H1 (cell line): ENCODE results near the gene ELOVL5. TPM values are rescaled to one million over a fixed set of nuclear protein-coding genes. Genes with fewer than 3 reads are reported as not detected.

Source experiments
- CTCF ChIA-PET: fragments of 300-600 bp; sonication (Branson Sonifier 250); formaldehyde crosslinking; loops from one replicate; lab custom pipeline; 2021; ENCODE audit not compliant: partially characterized antibody; lab: Charles Lee
- POLR2A ChIA-PET: fragments of 300-600 bp; sonication (Branson Sonifier 250); formaldehyde crosslinking; loops from one replicate; lab custom pipeline; 2021; ENCODE audit warnings: inconsistent platforms; ENCODE audit not compliant: partially characterized antibody; lab: Charles Lee
- DNase-seq, 2 experiments: peaks; one replicate each; pipeline versions ENCODE4 v3.0.0 to v3.0.0-alpha.2; 2010 to 2022; ENCODE audit warnings: low spot score in 2 of 2, low read depth in 1 of 2, mixed read lengths in 1 of 2
- FAIRE-seq: peaks from 2 replicates; lab custom pipeline; 2011; peaks lifted over from hg19 to GRCh38; lab: Jason Lieb, UNC
- H2AFZ ChIP-seq: 2 replicates; pipeline ENCODE4 v1.8.1; 2012; ENCODE audit warnings: low read length, inconsistent platforms
- H2AK5ac ChIP-seq: 2 replicates; pipeline ENCODE4 v1.6.1; 2013; ENCODE audit warnings: low read depth, low read length
- H2BK120ac ChIP-seq: replicated peaks from 2 replicates; pipeline ENCODE3; 2013; ENCODE audit warnings: low read depth, low read length, inconsistent platforms
- H2BK12ac ChIP-seq: 2 replicates; pipeline ENCODE4 v1.6.1; 2013; ENCODE audit warnings: low read depth, low read length
- H2BK15ac ChIP-seq: 2 replicates; pipeline ENCODE4 v1.6.1; 2013; ENCODE audit warnings: low read length
- H2BK20ac ChIP-seq: 2 replicates; pipeline ENCODE4 v1.6.1; 2013; ENCODE audit warnings: low read length
- H2BK5ac ChIP-seq: 2 replicates; pipeline ENCODE4 v1.6.1; 2013; ENCODE audit warnings: low read depth, low read length
- H3K14ac ChIP-seq: 2 replicates; pipeline ENCODE4 v1.6.1; 2013; ENCODE audit warnings: inconsistent platforms; ENCODE audit not compliant: insufficient read length
- H3K18ac ChIP-seq: 2 replicates; pipeline ENCODE4 v1.6.1; 2013; ENCODE audit warnings: low read length; ENCODE audit errors: extremely low read depth
- H3K23ac ChIP-seq: 2 replicates; pipeline ENCODE4 v1.6.1; 2013; ENCODE audit warnings: inconsistent platforms; ENCODE audit not compliant: insufficient read length
- H3K23me2 ChIP-seq: 2 replicates; pipeline ENCODE4 v1.6.1; 2013; ENCODE audit warnings: low read depth, low read length
- H3K27ac ChIP-seq: 2 replicates; pipeline ENCODE4 v1.6.1; 2011; ENCODE audit warnings: low read depth, low read length, inconsistent platforms
- H3K27me3 ChIP-seq, 4 experiments: replicated peaks in 1 of 4; 1 replicate in 1 of 4; 2 replicates in 3 of 4; pipeline versions ENCODE4 v1.6.1 to v1.8.1; 2011 to 2013; ENCODE audit warnings: low read length in 3 of 4, mild to moderate bottlenecking in 3 of 4, inconsistent platforms in 2 of 4, mixed read lengths in 2 of 4, moderate library complexity in 1 of 4; ENCODE audit not compliant: control insufficient read depth in 3 of 4, insufficient read depth in 3 of 4; ENCODE audit errors: extremely low read depth in 1 of 4
- H3K36me3 ChIP-seq, 4 experiments: 2 replicates each; pipeline versions ENCODE4 v1.6.1 to v1.8.1; 2011 to 2013; ENCODE audit warnings: mild to moderate bottlenecking in 4 of 4, low read length in 3 of 4, moderate library complexity in 2 of 4, control low read depth in 1 of 4, inconsistent platforms in 1 of 4; ENCODE audit not compliant: insufficient read depth in 4 of 4, control insufficient read depth in 2 of 4
- H3K4ac ChIP-seq: replicated peaks from 2 replicates; pipeline ENCODE3; 2013; ENCODE audit warnings: low read length, low read depth, mixed read lengths, inconsistent platforms; ENCODE audit not compliant: insufficient read length
- H3K4me1 ChIP-seq, 4 experiments: replicated peaks in 1 of 4; 1 replicate in 1 of 4; 2 replicates in 3 of 4; pipeline versions ENCODE4 v1.6.1 to v1.8.1; 2011 to 2013; ENCODE audit warnings: low read length in 3 of 4, inconsistent platforms in 2 of 4, mixed read lengths in 1 of 4; ENCODE audit not compliant: insufficient read depth in 4 of 4, control insufficient read depth in 3 of 4
- H3K4me2 ChIP-seq, 2 experiments: 2 replicates each; pipeline versions ENCODE4 v1.6.1 to v1.8.1; 2011 to 2013; ENCODE audit warnings: low read depth in 2 of 2, low read length in 2 of 2, control low read depth in 1 of 2, inconsistent platforms in 1 of 2, mild to moderate bottlenecking in 1 of 2; ENCODE audit not compliant: insufficient read depth in 1 of 2
- H3K4me3 ChIP-seq, 4 experiments: fragments of 200-600, 300-600 bp in 1 of 4; sonication (generic), shearing (Covaris generic), sonication (Bioruptor Twin) in 1 of 4; 2 replicates each; pipeline versions ENCODE4 v1.5.1 to v1.8.1; 2011 to 2016; ENCODE audit warnings: low read length in 4 of 4, low read depth in 3 of 4, control low read depth in 2 of 4, inconsistent platforms in 2 of 4, mild to moderate bottlenecking in 2 of 4, mixed read lengths in 1 of 4, moderate library complexity in 1 of 4; ENCODE audit not compliant: insufficient read depth in 2 of 4; ENCODE audit errors: extremely low read depth in 1 of 4
- H3K56ac ChIP-seq: replicated peaks from 2 replicates; pipeline ENCODE3; 2013; ENCODE audit warnings: low read depth, mild to moderate bottlenecking, mixed read lengths, low read length, inconsistent platforms; ENCODE audit not compliant: insufficient read length
- H3K79me1 ChIP-seq: 2 replicates; pipeline ENCODE4 v1.6.1; 2013; ENCODE audit warnings: low read depth, low read length, control low read depth
- H3K79me2 ChIP-seq, 2 experiments: 2 replicates each; pipeline versions ENCODE4 v1.6.1 to v1.8.1; 2012 to 2013; ENCODE audit warnings: low read length in 2 of 2, mild to moderate bottlenecking in 2 of 2, inconsistent platforms in 1 of 2; ENCODE audit not compliant: insufficient read depth in 2 of 2, control insufficient read depth in 1 of 2
- H3K9ac ChIP-seq, 4 experiments: replicated peaks in 1 of 4; 1 replicate in 1 of 4; 2 replicates in 3 of 4; pipeline versions ENCODE4 v1.6.1 to v1.8.1; 2011 to 2013; ENCODE audit warnings: low read depth in 3 of 4, low read length in 3 of 4, control low read depth in 2 of 4, mild to moderate bottlenecking in 2 of 4, moderate library complexity in 2 of 4, inconsistent platforms in 1 of 4; ENCODE audit errors: extremely low read depth in 1 of 4
- H3K9me3 ChIP-seq, 2 experiments: 2 replicates each; pipeline versions ENCODE4 v1.6.1 to v1.8.1; 2012 to 2013; ENCODE audit warnings: mild to moderate bottlenecking in 2 of 2, moderate library complexity in 2 of 2, control low read depth in 1 of 2, inconsistent platforms in 1 of 2, low read depth in 1 of 2, low read length in 1 of 2, mixed read lengths in 1 of 2; ENCODE audit not compliant: insufficient read depth in 2 of 2
- H4K20me1 ChIP-seq, 2 experiments: replicated peaks in 1 of 2; 2 replicates each; pipeline versions ENCODE3 to v1.8.1; 2011 to 2013; ENCODE audit warnings: inconsistent platforms in 2 of 2, low read length in 2 of 2, mild to moderate bottlenecking in 1 of 2; ENCODE audit not compliant: insufficient read depth in 2 of 2, control insufficient read depth in 1 of 2
- H4K5ac ChIP-seq: 2 replicates; pipeline ENCODE4 v1.6.1; 2013; ENCODE audit warnings: low read length, low read depth, mixed read lengths, inconsistent platforms; ENCODE audit not compliant: insufficient read length
- H4K8ac ChIP-seq: 2 replicates; pipeline ENCODE4 v1.8.0; 2013; ENCODE audit warnings: mild to moderate bottlenecking, moderate library complexity, low read length, inconsistent platforms; ENCODE audit not compliant: insufficient read depth; ENCODE audit errors: extremely low read depth
- H4K91ac ChIP-seq: replicated peaks from 2 replicates; pipeline ENCODE3; 2013; ENCODE audit warnings: low read length, mixed read lengths, inconsistent platforms; ENCODE audit not compliant: insufficient read length
- CEBPB ChIP-seq: IDR thresholded peaks from 2 replicates; pipeline ENCODE4 v1.6.1; 2012; ENCODE audit warnings: low read depth, low read length
- CHD1 ChIP-seq: IDR thresholded peaks from 2 replicates; pipeline ENCODE4 v1.6.1; 2012; ENCODE audit warnings: low read depth, low read length, improper control_type of control experiment
- CHD2 ChIP-seq: IDR thresholded peaks from 2 replicates; pipeline ENCODE4 v1.6.1; 2012; ENCODE audit warnings: low read length, improper control_type of control experiment
- EP300 ChIP-seq, 2 experiments: IDR thresholded peaks; 1 replicate in 1 of 2; 2 replicates in 1 of 2; pipeline ENCODE4 v1.6.1; 2011 to 2012; ENCODE audit warnings: low read depth in 2 of 2, low read length in 2 of 2, mild to moderate bottlenecking in 2 of 2, borderline replicate concordance in 1 of 2, inconsistent platforms in 1 of 2, moderate library complexity in 1 of 2
- FOSL1 ChIP-seq: IDR thresholded peaks from 2 replicates; pipeline ENCODE4 v1.6.1; 2011; ENCODE audit warnings: mild to moderate bottlenecking, low read depth, low read length, moderate library complexity; ENCODE audit not compliant: insufficient read depth
- GABPA ChIP-seq: IDR thresholded peaks from 2 replicates; pipeline ENCODE4 v1.6.1; 2011; ENCODE audit warnings: mild to moderate bottlenecking, low read length, moderate library complexity, borderline replicate concordance; ENCODE audit not compliant: insufficient read depth
- MAFK ChIP-seq: IDR thresholded peaks from 2 replicates; pipeline ENCODE4 v1.6.1; 2012; ENCODE audit warnings: low read depth, mild to moderate bottlenecking, improper control_type of control experiment, low read length
- MAX ChIP-seq: IDR thresholded peaks from 2 replicates; pipeline ENCODE4 v1.6.1; 2012; ENCODE audit warnings: inconsistent platforms
- POU5F1 ChIP-seq: IDR thresholded peaks from 2 replicates; pipeline ENCODE4 v1.6.1; 2011; ENCODE audit warnings: low read depth, mild to moderate bottlenecking, low read length, moderate library complexity
- SIX5 ChIP-seq: IDR thresholded peaks from 2 replicates; pipeline ENCODE4 v1.6.1; 2011; ENCODE audit warnings: mild to moderate bottlenecking, low read depth, low read length
- SUZ12 ChIP-seq: fragments of 200-600 bp; sonication (generic); IDR thresholded peaks from 2 replicates; pipeline ENCODE4 v1.6.1; 2012; ENCODE audit warnings: mild to moderate bottlenecking, inconsistent platforms, low read length, moderate library complexity, mixed read lengths
- WGBS, 2 experiments: shearing (Covaris generic) in 1 of 2; methylation state at CpG; one replicate each; pipeline versions ENCODE4 v1.1.6 to v1.1.7; 2013 to 2015; ENCODE audit warnings: low lambda C conversion rate in 2 of 2, mixed read lengths in 2 of 2, inconsistent platforms in 1 of 2, low coverage in 1 of 2, missing lambda C conversion rate in 1 of 2; ENCODE audit not compliant: insufficient replicate concordance in 2 of 2, insufficient coverage in 1 of 2, insufficient read length in 1 of 2; ENCODE audit errors: extremely low coverage in 1 of 2, missing lambda C conversion rate in 1 of 2; 5-methylcytosine and 5-hydroxymethylcytosine counted together
- polyA plus RNA-seq, 7 experiments: library from polyadenylated mRNA; depleted of rRNA in 3 of 7; stranded (reverse) in 5 of 7; unstranded in 2 of 7; fragments of >200 nt in 5 of 7; fragments of 200-250 nt in 2 of 7; gene quantifications; 1 replicate in 5 of 7; 2 replicates in 1 of 7; 4 replicates in 1 of 7; pipeline versions ENCODE4 v1.2.1 to v1.2.3, GENCODE V29; 2011 to 2013; ENCODE audit warnings: missing spikeins in 2 of 7, mixed read lengths in 2 of 7
- total RNA-seq: library from RNA; stranded (reverse); fragmentation: NEBNext Ultra II Directional; extraction: Animal tissue kit (Norgen Biotek cat#: 25700); gene quantifications from 2 replicates; pipeline ENCODE4 v1.2.1, GENCODE V29; 2021
- TF ChIP-seq, protein P1 (sequence below): IDR thresholded peaks from 2 replicates; pipeline ENCODE4 v1.6.1; 2011; ENCODE audit warnings: low read length, improper control_type of control experiment
- TF ChIP-seq, protein P2 (sequence below): IDR thresholded peaks from 2 replicates; pipeline ENCODE4 v1.6.1; 2011; ENCODE audit warnings: low read depth, mild to moderate bottlenecking, low read length; ENCODE audit not compliant: insufficient read depth

The ELOVL5 gene
- total and polyA plus RNA-seq, 2 of the 8 experiments (the other 6 are each of a cell fraction or from before 2014, with no cell fraction given) = 113 to 156 TPM

DNA sequence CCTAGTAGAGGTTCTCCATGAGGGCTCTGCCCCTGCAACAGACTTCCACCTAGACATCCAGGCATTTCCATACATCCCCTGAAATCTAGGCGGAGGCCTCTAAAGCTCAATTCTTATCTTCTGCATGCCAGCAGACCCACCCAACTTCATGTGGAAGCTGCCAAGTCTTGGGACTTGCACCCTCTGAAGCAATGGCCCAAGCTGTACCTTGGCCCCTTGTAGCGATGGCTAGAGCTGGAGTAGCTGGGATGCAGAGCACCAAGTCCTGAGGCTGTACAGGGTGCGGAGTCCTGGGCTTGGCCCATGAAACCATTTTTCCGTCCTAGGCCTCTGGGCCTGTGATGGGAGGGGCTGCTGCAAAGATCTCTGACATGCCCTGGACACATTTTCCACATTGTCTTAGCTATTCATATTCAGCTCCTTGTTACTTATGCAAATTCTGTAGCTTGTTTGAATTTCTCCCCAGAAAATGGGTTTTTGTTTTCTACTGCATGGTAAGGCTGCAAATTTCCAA lies 17.4 kb upstream of the ELOVL5 start:
- no peak overlapping the region for H2BK5ac ChIP-seq
- ChIA-PET CTCF (no interaction called here), POLR2A (no interaction called here)
- DNase-seq (no peak), FAIRE-seq (no peak)
- H3K27me3 ChIP-seq = no peaks in the 10 kb centered on the region
- WGBS, 2 experiments = 88% methylated on average over 4 of the region's 4 CpGs; no CpG with 5 or more reads in 1 of the 2 experiments
- H3K4me2 ChIP-seq = no peak overlapping the region
- no peak overlapping the region for H2AK5ac ChIP-seq
- H3K23ac ChIP-seq = no peak overlapping the region
- H3K56ac ChIP-seq = no peak overlapping the region
- no peak overlapping the region for H4K8ac ChIP-seq
- no peak overlapping the region for H3K27ac ChIP-seq
- H3K9ac ChIP-seq = no peak overlapping the region
- H3K23me2 ChIP-seq = no peaks in the 10 kb centered on the region
- H3K18ac ChIP-seq = no peak overlapping the region
- no peak overlapping the region for H2BK15ac ChIP-seq
- H3K4me3 ChIP-seq = no peak overlapping the region
- H4K91ac ChIP-seq = no peak overlapping the region
- no peaks in the 10 kb centered on the region for H3K79me1 ChIP-seq
- peaks cover 4 to 11% of the 10 kb centered on the region in 2 experiments; a peak in 1 of 4 replicates for H3K9me3 ChIP-seq
- H3K79me2 ChIP-seq = no peaks in the 10 kb centered on the region
- no peaks in the 10 kb centered on the region for H3K4me1 ChIP-seq
- H2BK12ac ChIP-seq = no peak overlapping the region
- H2BK120ac ChIP-seq = no peak overlapping the region
- no peak overlapping the region for H3K4ac ChIP-seq
- no peak overlapping the region for H3K14ac ChIP-seq
- H4K5ac ChIP-seq = no peak overlapping the region
- H2AFZ ChIP-seq = no peak overlapping the region
- no peaks in the 10 kb centered on the region for H4K20me1 ChIP-seq
- no peaks in the 10 kb centered on the region for H3K36me3 ChIP-seq
- H2BK20ac ChIP-seq = no peak overlapping the region
- TF ChIP-seq POU5F1 = no peak
- TF ChIP-seq, protein P1, sequence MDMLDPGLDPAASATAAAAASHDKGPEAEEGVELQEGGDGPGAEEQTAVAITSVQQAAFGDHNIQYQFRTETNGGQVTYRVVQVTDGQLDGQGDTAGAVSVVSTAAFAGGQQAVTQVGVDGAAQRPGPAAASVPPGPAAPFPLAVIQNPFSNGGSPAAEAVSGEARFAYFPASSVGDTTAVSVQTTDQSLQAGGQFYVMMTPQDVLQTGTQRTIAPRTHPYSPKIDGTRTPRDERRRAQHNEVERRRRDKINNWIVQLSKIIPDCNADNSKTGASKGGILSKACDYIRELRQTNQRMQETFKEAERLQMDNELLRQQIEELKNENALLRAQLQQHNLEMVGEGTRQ = no peak
- no peak for TF ChIP-seq SUZ12
- no peak for TF ChIP-seq CHD2
- no peak for TF ChIP-seq MAX
- no peak for TF ChIP-seq CEBPB
- no peak for TF ChIP-seq MAFK
- no peak for TF ChIP-seq GABPA
- no peak for TF ChIP-seq FOSL1
- no peak for TF ChIP-seq SIX5
- no peak for TF ChIP-seq CHD1
- TF ChIP-seq, protein P2, sequence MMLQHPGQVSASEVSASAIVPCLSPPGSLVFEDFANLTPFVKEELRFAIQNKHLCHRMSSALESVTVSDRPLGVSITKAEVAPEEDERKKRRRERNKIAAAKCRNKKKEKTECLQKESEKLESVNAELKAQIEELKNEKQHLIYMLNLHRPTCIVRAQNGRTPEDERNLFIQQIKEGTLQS = no peak
- no peak for TF ChIP-seq EP300 (IDR thresholded peaks at IDR 0.05; ENCODE audit: borderline replicate concordance in 1 of 2, low read depth in 2 of 2, low read length in 2 of 2)
